Fibroblast of the conjunctiva (primary cell): ENCODE measurements around the gene DSCAM.

Experiments
- DNase-seq: peaks from one replicate; pipeline ENCODE4 v3.0.0-alpha.2; 2010; ENCODE audit warnings: low read depth

DSCAM gene

DNA sequence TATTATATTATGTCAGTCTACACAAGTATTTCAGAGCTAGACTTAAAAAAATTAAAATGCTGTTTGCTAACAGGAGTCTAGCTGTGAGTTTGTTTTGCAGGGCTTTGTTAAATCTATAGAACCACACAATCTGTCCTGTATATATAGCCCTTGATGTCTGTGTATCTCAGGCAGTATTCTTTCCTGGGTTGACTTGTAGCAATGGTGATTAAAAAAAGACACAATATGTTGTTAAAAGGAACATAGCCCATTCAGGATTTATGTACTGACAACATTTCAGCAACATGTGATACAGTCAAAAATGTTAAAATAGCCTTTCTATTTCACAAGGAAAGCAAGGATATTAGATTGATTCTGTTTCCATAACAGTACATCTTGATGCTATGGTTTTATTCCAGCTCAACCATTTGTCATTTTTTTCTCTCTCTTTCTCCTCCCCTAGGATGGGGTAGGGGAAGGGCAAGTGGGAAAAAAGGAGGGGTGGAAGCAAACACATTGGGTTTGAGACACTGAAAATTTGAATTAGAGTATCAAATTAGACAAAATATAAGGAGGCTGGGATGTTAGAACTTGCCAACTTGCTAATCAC lies 139.2 kb downstream of the DSCAM start:
- DNase-seq, result no peak

- no peak for DNase-seq
These were observed 139.9 kb downstream of the DSCAM start for GRCh38 chr21:40706806-40707655.

DNA sequence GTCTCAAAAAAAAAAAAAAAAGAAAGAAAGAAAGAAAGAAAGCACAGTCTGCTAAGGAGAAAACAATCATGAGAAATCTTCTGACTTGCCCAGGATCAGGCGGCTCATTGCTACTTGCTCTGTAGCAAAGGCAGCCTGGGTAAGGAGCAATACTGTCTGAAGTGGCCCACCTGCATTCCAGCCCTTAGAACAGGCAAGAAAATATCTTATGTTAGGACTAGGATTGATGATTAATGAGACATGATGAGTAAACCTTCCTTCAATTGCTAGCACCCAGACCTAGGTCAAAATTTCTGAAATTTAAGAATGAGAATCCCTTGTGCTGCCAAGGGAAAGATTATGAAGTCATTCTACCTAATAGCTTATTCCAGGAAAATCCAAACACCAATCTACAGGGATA lies 140.8 kb downstream of the DSCAM start:
- DNase-seq, result no peak

- no peak for DNase-seq
These were observed 142.8 kb downstream of the DSCAM start for GRCh38 chr21:40704141-40704540.

GRCh38 chr21:40699366-40699765 lies 147.6 kb downstream of the DSCAM start:
- no peak for DNase-seq

GRCh38 chr21:40696246-40696645 lies 150.7 kb downstream of the DSCAM start:
- DNase-seq, result no peak

- DNase-seq, result no peak
These were observed 157.1 kb downstream of the DSCAM start for GRCh38 chr21:40689840-40690360.

GRCh38 chr21:40689217-40689616 lies 157.7 kb downstream of the DSCAM start:
- no peak for DNase-seq

DNA sequence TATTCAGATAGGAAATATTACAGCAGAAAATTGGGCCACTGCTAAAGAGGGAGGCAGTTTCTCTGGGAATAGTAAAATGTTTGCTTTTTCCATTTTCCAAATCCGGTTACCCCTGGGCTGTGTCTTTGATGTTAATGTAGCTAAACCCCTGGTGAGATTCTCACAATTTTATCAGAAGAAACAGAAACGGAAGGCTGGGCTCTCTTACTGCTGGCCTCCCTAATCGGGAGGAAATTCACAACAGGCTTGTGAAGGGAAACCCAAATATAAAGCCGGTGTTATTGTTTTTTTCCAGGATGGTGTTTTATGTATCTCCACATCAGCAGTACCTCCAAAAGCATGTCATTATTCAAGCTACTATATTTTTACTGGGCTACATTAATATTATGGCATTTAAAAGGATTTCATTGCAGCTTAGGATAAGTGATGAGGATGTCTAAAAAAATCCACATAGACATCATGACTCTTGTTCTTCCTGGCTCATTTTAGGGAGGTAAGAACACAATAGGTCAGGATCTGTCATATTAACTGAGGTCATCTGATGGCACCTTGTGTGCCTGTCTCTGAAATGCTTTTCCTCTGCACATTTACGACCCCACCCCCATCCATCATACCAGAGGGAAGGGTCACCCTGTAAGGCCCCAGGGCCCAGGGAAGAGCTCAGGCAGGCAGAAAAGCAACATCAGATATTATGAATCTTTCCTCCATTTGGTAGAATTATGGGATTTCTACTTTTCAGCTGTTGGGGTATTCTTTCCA lies 158.7 kb downstream of the DSCAM start:
- DNase-seq, result no peak

DNA sequence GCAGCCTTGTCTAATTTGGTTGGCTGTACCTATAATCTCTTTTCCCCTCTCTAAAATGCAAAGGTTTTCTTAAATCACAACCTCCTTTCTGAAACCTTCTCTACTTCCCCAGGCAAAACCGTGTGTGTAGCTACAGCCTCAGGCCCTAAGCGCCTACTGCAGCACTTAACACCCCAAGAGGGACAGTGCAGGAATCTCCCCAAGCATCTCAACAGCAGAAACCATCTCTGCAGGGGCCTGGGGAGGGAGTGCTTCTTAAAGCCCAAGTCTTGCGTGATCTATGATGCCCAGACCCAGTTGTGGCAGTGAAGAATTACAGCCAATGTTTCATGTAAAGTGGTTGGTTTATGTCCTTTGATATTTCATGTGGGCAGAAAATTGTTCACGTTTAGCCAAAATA lies 159.3 kb downstream of the DSCAM start:
- no peak for DNase-seq

DNA sequence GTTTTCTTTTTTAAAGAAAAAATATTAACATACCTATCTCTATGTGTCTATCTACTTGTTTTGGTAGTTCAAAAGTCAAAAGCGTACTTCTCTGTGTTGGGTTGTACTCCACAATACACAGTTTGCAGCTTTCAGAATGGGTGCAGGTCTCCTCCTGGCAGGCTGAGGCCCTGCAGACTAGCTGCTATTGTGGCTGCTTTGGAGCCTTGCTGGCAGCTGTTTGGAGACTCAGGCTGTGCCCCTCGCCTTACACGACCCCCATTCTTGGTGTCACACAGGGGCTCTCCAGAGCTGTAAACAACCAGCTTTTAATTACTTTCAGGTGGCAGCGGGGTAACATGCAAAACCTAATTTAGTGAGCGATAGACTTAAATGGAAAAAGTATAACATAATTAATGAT lies 160.4 kb downstream of the DSCAM start:
- DNase-seq, result no peak

- DNase-seq, result no peak
These were observed 161.8 kb downstream of the DSCAM start for GRCh38 chr21:40685141-40685540.

DNA sequence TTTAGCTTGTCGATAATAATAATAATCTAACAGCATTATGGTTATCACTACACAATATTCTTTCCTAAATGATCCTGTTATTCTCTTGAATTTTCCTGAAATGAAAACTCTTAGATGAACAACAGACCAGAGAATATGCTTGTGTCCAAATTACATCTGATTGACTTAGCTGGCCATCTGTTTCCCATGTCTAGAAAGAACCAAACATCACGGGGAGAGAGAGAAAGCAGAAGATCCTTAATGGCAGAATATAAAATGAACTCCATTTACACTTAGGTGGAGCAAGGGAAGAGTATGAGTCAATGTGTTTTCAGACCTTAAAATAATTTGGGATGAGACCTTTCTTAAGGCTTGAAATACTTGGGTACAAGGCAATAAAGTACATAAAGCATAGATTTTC lies 162.2 kb downstream of the DSCAM start:
- DNase-seq, result no peak

- no peak for DNase-seq
These were observed 163.6 kb downstream of the DSCAM start for GRCh38 chr21:40683349-40683748.

DNA sequence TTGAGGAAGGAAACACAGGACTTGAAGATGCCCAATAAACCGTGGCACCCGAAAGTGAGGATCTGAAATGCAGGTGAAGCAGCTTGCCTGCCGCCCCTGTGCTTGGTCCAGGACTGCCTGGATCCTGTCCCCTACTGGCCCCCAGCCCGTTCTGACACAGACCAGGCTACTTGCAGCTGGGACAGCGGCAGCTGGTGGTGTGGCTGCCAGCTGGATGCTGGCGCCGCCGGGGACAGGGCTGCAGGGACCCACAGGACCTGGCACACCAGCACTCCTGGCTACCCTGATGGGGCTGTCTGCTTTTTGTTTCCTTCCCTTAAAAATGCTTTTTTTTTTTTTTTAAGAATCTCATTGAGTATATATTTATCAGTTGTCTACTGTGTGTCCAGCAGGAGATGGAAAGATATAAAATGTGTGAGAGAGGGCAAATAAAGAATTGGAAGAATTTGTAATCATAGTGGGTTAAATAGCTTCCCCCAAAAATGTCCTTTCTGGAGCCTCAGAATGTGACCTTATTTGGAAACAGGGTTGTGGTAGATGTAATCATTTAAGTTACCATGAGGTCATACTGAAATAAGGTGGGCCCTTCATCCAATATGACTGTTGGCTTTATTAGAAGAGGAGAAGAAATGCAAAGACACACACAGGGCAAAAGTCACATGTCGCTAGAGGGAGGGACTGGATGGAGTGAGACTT lies 165.6 kb downstream of the DSCAM start:
- no peak for DNase-seq

DNA sequence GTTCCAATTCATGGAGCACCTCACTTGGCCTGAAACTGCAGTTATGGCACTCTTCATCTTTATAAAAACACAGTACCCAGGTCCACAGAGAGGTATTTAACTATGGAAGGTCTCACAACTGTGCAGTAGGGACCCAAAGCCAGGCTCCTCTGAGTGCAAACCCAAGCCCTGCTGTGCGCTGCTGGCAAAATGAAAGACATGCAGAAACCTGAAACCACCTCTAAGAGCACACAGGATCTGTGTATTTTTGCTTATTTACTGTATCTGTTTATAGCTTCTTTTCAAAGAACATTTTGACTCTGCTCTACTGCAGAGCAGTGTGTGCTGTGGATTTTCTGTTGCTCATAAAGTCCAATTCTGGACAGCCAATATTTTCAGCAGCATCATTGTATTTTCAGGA lies 166.6 kb downstream of the DSCAM start:
- no peak for DNase-seq

DNA sequence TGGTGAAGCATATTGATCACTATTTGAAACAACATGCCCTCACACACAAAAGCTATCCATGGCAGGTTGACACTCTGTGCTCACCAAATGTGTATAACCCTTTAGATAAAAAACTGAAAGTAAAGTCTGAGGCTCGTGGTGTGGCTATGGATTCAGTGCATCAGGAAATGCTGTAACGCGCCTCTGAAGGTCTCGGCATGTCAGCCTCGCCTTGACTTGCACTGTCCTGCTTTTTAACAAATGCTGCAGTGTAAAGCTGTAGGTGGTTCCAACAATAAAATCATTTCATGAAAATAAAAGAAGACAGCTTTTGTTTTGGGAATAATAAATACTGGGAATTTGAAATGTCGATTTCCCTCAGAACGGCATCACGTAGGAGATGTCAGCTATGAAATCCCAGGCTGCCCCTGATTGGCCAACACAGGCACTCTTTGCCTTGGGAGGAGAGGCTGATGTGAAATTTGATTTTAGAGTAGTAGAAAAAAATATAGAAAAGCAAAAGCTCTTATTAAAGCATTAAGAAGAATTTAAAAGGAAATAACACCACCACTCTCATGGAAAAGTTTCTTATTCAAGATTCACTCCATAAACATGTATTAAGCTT lies 168.2 kb downstream of the DSCAM start:
- DNase-seq, result no peak

DNA sequence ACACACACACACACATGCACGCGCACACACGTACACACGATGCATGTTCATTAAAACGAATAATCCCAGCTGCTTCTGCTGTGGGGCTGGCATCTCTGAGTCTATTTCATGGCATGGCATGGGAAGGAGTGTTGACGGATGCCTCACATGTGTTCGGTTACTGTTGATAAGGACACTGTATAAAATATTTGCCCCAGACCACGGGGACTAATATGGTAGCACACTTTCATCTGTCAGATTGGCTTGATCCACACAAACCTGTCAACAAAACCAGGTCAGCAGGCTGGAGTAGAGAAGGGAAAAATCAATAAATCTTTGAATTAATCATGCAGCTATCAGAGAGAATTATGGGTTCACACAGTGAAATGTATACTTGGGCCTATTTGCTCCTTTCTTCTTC lies 171.9 kb downstream of the DSCAM start:
- no peak for DNase-seq

GRCh38 chr21:40672602-40673001 lies 174.4 kb downstream of the DSCAM start:
- no peak for DNase-seq

DNA sequence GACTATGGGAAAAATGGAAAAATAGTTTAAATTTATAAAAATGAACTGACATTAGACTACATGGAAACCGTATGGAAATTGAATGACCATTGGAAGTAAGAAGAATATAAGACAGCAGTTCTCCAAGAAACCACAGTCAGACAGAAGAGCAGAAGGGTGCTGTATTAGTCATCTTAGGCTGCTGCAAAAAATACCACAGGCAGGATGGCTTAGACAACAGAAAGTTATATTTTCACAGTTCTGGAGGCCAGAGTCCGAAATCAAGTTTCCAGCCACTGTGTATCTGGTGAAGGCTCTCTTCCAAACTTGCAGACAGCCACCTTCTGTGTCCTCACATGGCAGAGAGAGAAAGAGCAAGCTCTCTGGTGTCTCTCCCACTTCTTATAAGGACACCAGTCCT lies 175.2 kb downstream of the DSCAM start:
- DNase-seq, result no peak

DNA sequence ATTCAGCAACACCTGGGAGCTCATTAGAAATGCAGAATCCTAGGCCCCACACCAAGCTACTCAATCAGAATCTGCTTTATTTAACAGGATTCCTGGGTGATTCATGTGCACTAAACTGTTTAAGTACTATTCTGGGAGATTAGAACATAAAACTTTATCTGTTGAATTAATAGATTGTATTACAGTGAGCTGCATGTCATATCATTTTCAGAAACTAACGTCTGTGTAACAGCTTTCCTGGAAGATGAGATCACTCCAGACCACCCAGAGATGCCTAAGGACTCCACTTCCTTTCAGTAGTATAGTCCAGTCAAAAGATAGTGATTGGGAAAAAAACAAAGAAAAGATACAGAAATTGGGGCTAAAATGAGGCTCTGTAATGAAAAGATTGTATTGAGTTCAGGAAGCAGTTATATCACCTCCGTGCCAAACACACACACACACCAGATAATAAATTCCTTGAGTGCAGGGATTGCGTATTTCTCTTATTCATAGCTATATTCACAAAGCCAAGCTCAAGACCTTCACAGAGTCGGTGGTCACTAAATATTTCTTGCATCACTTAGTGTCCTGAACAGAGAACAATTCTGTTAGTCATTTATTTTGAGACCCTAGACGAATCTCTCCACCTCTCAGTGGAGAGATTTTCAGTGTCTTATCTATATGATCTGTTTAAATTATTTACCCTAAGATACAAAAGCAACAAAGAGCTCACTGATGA lies 178.2 kb downstream of the DSCAM start:
- DNase-seq, result no peak
